GM21529 (cell line): ENCODE results near the gene BAZ1B.
"Not testable (repeated sequence)": the region's sequence is repeated elsewhere in the genome, so short reads cannot be mapped to it uniquely, and the experiment has no call there.

Experiments used
- ATAC-seq: cut with Tn5 transposase; IDR thresholded peaks from one replicate; pipeline ENCODE4 v1.9.1; 2021; ENCODE audit not compliant: unreplicated experiment

Gene BAZ1B

DNA sequence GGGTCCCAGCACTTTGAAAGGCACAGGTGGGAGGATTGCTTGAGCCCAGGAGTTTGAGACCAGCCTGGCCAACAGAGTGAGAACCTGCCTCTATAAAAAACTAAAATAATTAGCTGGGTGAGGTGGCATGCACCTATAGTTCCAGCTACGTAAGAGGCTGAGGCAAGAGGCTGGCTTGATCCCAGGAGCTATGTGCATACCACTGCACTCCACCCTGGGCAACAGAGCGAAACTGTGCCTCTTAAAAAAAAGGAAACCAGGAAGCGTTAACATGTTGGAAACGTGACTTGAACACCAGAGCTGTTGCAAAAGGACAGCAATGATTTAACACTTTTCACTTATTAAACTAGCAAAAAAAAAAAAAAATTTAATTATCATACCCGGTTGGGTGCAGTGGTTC lies 12.6 kb downstream of the BAZ1B start:
- ATAC-seq = no peak

GRCh38 chr7:73507556-73507955 lies 14.5 kb downstream of the BAZ1B start:
- ATAC-seq = no peak

DNA sequence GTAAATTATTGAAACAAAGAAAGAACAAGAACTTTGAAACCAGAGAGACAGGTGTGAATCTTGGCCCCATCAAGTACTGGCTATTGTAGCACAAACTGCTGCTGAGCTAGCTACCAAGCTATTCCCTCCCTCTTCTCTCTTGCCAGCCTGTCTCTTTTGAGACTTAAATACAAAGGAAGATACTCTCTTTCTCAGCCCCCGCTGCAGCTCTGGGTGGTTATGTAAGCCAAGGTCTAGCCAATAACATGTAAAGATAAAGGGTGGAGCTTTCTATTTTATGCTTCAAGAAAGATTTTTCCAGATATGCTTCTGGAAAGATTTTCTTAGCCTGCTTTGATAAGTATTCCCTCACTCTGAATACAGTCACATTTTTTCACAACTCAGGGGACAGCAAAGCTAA lies 17.2 kb downstream of the BAZ1B start:
- no peak for ATAC-seq

DNA sequence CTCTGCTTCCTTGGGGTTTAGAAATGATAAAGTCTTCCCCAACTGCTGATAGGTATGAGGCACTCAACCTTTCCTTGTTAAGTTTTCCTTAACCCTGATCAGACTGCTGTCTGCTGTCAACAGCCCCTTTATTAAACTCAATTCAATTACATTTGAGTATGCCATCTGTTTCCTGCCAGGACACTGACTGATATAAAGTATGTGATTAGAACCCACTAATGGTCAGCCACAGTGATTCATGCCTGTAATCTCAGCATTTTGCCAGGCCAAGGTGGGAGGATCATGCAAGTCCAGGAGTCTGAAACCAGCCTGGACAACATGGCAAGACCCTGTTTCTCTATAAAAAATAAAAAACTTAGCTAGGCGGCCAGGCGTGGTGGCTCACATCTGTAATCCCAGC lies 18.1 kb downstream of the BAZ1B start:
- ATAC-seq = no peak

GRCh38 chr7:73503229-73503628 lies 18.9 kb downstream of the BAZ1B start:
- ATAC-seq = no peak

DNA sequence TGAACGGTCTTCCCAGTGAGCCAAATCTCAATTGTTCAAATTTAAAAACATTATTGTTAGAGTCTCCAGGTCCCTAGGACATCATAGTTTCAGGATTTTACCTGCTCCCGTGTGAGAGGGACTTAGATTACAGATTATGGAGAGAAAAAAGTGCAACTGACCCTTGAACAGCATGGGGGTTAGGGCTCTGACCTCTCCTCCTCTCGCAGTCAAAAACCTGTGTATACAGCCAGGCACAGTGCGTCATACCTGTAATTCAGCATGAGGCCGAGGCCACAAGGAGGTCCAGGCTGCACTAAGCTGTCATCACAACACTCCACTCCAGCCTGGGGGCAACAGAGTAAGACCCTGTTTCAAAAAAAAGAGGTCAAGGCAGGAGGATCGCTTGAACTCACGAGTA lies 25.5 kb downstream of the BAZ1B start:
- ATAC-seq = no peak

DNA sequence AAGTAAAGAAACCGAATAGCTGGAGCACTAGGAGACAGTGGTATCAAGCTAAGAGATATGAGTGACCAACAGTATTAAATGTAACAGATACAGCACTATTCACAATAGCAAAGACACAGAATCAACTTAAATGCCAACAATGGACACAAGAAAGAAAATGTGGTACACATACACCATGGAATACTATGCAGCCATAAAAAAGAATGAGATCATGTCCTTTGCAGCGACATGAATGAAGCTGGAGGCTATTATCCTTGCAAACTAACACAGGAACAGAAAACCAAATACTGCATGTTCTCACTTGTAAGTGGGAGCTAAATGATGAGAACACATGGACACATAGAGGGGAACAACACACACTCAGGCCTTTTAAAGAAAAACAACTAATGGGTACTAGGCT lies 26.6 kb downstream of the BAZ1B start:
- ATAC-seq = not testable (repeated sequence)

DNA sequence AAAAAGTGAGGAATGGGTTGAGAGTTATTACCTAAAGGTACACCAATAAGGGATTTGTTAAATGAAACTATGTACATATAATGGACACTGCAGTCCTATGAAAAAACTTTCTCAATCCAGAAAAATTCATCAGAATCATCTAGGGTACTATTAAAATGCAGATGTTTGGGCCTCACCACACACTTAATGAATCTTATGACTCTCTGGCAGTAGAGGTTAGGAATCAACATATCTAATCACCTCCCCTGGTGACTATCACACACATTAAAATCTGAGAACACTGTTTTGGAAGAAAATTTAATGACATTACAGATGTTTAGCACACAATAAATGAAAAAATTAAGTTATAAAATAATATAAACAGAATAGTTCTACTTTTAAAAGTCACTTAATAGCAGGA lies 32.1 kb downstream of the BAZ1B start:
- ATAC-seq = no peak

DNA sequence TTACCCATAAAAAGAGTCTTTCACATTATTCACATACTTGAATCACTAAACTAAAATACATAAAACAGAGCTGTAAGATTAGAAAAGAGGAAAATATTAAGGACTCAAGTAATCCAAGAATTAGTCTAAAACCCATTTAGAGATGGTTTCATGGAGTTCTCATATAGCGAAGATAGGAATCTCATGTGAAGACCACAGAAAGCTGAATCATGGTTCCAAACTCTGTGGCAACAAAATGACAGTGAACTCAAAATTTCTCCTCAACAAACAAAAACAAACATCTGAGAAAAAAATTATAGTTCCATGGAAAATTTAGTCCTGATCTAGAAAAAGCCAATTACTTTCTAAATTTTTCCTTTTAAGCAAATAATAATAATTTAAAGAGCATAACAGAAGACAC lies 34.6 kb downstream of the BAZ1B start:
- no peak for ATAC-seq

DNA sequence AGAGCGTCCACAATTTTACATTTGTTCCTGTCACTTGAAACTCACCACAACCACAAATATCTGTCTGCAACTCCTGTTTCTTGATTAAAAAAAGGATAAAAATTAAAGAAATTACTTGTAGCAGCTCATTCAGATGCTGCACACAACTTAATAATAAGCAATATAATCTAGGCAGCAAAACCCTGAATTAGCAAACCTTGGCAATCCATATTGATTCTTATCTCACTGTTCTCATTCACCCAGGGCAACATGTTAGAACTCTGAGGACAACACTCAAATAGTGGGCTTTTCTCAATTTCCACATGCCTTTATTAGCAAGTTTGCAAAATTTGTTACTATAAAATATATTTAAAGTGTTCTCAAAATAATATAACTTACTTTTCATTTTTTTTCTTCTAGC lies 38.9 kb downstream of the BAZ1B start:
- ATAC-seq = no peak

DNA sequence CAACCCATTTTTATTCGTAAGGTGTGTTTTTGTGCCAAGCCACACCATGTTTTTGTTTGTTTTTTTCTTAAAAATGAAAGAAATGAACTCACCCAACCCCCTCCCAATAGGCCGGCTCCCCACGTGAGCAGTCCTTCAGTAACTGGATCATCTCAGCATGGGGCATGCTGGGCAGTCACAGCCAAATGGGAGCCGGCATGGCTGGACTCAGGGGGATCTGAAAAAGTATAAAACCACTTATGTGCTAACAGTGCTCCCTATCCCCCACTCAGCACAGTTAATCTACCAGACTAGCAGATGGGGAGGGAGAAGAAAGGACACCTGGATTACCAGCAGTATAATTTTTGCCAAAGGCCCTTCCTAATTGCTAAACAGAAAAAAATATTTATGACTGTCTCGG lies 39.3 kb downstream of the BAZ1B start:
- no peak for ATAC-seq

DNA sequence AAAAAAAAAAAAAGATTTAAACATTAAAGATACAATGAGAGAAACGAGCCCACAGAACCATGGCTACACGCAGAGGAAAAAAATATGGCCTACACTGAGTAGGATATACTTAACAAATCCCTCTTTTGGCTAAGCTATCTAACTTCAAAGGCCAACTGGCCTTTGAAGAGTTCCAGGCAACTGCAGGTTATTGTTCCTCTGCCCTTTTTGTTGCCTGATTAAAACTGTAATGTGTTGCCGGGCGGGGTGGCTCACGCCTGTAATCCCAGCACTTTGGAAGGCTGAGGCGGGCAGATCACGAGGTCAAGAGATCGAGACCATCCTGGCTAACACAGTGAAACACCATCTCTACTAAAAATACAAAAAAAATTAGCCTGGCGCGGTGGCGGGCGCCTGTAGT lies 40.6 kb downstream of the BAZ1B start:
- ATAC-seq = not testable (repeated sequence)

GRCh38 chr7:73478549-73478948 lies 43.5 kb downstream of the BAZ1B start:
- ATAC-seq = no peak

DNA sequence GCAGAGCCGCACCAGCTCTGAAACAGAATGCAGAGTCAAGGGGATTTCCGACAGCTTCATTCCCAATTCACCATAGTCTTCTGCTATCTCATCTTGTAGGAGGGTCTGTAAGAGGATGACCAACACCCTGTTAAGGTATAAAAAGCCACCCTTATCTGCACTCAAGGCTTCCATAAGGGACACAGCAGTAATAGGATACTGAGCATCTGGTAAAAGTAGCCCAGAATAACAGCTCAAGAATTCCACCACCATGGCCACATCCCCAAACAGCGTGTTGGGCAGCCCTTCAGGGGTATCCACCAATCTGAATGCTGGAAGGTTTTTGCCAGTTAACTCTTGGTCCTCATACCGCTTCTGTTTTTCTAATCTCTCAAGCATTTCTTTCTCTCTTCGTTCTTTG lies 44.7 kb downstream of the BAZ1B start:
- ATAC-seq = no peak

DNA sequence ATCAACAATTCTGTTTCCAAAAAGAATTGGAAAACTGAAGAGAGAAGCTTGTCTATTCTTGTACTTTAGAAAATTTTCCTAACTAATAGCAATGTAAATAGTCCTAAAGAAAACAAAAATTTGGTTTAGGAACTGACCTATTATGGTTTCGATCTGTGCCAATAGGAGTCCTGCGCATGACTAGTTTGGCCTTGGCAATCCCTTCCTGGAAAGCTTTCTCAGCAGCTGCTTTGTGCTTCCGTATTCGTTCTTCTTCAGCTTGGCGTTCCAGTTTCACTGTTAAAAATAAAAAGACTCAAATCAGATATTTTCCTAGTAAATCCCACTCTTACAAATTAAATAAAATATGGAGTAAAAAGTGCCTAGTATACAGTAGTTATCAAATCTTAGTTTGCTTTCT lies 51.9 kb downstream of the BAZ1B start:
- no peak for ATAC-seq

DNA sequence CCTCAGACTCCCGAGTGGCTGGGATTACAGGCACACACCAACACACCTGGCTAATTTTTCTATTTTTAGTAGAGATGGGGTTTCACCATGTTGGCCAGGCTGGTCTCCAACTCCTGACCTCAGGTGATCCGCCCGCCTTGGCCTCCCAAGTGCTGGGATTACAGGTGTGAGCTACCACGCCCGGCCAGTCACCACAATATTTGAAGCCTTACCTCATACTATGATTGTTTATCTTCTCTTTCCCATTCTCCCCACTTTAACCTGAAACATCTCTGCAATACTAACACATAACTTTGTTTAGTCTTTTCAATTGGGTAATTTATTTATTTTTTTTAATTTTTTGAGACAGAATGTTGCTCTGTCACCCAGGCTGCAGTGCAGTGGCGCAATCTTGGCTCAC lies 55.0 kb downstream of the BAZ1B start:
- ATAC-seq = not testable (repeated sequence)

DNA sequence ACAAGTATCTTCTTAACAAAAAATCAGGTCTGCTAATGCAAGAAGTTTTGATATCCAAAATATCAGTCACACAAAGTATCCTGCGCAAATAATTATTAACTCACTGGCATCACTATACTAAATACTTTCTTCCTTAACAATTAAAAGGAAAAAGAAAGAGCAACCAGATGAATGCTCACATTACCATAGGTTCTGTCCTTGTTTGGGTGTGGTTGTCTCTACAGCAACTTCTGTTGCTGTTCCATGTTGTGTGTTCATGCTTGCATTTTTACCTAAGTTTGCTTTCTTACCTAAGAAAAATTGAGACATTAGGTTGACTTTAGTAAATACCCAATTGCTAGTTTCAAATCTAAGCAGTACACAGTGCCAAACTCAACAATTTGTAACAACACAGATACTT lies 56.0 kb downstream of the BAZ1B start:
- no peak for ATAC-seq

DNA sequence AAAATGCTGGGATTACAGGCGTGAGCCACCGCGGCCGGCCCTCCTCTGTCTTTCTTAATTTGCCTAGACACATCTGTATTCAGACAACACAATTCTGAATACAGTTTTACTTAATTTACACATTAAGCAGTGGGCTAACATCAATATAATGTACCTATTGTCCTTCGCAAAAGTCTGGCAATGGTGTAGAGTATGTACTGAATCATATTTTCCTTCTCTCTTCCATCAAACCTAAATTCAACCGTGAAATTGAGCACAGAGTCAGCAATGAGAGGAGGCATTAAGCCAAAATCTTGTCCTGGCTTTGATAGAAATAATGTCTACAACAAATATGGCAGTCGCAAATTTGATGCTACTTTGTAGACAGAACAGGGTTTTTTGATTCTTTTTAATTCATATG lies 58.1 kb downstream of the BAZ1B start:
- ATAC-seq = no peak

GRCh38 chr7:73463260-73463659 lies 58.8 kb downstream of the BAZ1B start:
- no peak for ATAC-seq

DNA sequence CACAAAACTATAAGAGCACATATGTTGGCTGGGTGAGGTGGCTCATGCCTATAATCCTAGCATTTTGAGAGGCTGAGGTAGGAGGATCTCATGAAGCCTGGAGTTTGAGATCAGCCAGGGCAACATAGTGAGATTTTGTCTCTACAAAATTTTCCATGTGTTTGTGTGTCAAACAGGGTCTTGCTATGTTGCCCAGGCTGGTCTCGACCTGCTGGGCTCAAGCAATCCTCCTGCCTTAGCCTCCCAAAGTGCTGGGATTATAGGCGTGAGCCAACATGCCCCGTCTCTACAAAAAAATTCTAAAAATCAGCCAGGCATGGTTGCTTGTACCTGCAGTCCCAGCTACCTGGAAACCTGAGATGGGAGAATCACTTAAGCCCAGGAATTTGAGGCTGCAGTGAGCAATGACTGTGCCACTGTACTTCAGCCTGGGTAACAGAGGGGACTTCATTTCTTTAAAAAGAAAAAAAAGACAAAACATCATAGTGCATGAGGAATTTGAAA lies 60.3 kb downstream of the BAZ1B start:
- no peak for ATAC-seq

- no peak for ATAC-seq
Observed at GRCh38 chr7:73454424-73454823, 67.7 kb downstream of the BAZ1B start.

DNA sequence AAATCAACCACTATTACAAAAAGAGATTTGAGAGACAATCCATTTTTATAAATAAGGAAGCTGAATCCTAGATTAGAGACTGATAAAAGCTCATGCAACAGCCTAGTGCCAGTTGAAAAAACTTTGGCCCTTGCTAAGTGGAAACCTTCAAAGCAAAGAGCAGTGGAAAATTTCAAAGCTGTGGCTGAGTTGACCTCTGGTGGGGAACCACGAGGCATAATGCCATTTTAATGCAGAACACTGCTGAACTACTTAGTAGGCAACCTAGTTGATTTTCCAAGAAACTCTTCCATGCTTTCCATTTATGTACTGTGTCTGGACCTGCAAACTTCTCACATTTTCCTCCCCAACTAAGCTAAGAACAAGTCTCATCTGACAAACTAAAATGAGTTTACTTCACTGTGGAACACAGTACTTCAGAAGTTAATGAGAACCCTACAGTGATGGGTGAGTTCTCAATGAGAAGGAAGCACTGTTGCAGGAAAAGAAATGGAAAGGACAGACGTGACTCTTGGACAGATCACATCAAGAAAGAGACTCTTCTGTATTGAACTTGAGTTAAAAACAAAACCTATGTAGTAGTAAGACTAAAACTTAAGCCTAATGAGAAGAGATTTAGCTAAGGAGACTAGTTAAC lies 69.0 kb downstream of the BAZ1B start:
- ATAC-seq = no peak

GRCh38 chr7:73451780-73452398 lies 70.2 kb downstream of the BAZ1B start:
- no peak for ATAC-seq
